Activated CD4-positive, alpha-beta T cell treated with anti-CD3 and anti-CD28 coated beads, Interleukin-10, Interleukin-2, amounts not matched to agents 100 ng/mL and 50 ng/mL, durations not matched to agents 16 hours and 8 hours (primary cell): ENCODE results near the gene CHAD.

ENCODE experiments used
- DNase-seq: peaks from one replicate; pipeline ENCODE4 v3.0.0-alpha.2; 2020

CHAD gene, protein sequence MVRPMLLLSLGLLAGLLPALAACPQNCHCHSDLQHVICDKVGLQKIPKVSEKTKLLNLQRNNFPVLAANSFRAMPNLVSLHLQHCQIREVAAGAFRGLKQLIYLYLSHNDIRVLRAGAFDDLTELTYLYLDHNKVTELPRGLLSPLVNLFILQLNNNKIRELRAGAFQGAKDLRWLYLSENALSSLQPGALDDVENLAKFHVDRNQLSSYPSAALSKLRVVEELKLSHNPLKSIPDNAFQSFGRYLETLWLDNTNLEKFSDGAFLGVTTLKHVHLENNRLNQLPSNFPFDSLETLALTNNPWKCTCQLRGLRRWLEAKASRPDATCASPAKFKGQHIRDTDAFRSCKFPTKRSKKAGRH

DNA sequence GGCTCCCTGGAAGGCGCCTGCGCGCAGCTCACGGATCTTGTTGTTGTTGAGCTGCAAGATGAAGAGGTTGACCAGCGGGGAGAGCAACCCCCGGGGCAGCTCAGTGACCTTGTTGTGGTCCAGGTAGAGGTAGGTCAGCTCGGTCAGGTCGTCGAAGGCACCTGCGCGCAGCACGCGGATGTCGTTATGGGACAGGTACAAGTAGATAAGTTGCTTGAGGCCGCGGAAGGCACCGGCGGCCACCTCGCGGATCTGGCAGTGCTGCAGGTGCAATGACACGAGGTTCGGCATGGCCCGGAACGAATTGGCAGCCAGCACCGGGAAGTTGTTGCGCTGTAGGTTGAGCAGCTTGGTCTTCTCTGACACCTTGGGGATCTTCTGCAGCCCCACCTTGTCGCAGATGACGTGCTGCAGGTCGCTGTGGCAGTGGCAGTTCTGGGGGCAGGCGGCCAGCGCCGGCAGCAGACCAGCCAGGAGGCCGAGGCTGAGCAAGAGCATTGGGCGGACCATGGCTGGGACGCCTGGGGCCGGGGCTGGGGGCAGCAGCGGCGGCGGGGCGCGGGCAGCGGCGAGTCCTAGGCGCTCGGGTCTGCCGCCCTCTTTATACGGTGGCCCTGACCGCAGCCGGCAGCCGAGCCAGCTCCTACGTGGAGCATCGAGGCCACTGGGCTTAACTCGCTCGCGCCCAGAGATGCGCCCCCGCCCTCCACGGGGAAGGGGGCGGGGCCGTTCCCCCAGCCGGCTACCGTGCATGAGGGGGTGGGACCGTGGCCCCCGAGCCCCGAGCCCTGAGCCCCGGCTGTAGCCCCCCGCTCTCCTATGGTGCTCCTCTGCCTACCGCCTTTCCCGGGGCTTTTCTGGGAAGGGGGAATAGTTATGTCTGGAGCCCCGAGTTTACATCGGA lies at the start of gene CHAD:
TSS of gene CHAD (minus strand) at position 577 of the 904 bp plus-strand sequence. CDS start at position 510, 67 bp downstream.
- no peak for DNase-seq

DNA sequence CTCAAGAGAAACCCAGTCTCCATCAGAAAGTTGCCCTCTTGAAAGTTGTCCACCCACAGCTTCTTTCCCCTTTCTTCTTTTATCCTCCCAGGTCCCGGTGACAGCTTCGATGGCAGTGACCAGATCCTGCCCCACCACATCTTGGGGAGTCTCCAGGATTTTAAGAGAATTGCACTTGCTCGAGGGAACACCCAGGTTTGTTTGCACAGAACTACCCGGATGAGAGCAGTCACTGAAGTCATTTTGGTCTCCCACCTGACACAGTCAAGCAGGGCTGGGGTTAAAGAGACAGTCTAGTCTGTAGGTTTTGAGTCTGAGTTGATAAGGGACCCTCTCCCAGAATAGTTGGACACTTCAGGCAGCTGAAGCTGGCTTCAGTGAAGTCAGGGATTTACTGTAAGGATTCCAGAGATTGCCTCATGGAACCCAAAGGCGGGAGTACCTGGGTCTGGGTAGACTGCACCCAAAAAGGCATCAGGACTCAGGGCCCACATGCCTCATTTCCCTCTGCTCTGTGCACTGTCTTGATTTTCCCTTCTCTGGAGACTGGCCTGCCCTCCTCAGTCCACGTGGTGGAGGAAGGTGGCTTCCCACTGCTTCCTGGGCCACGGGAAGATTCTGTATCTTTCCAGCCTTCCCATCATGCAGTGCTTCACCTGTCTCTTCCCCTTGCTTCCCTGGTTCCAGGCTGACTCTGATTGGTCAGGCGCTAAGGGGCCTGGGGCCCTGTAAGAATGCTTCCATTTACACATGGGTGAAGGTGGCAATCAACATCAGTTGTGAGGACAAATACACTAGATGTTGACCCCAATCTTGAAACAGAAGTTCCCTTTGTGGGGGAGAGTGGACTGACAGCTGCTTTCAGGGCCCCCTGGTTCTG lies 49.1 kb upstream of the CHAD start:
- no peak for DNase-seq

DNA sequence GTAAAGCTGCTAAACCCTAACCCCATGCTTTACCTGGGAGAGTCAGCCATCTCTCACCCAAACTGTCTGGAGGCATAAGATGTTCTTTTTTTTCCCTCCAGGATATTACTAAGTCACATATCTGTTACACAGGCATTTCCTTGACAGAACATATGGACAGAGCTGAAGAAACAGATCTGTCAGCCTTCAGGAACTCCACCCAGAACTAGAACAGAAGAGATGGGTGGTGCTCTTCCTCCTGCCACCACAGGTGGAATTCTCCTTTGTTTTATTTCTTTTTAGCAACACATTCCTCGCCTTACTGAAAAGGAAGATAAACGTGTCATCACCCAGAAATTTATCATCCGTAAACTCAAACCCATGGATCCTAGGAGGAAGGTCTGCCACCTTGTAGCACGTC lies 48.3 kb upstream of the CHAD start:
- DNase-seq, result no peak

DNA sequence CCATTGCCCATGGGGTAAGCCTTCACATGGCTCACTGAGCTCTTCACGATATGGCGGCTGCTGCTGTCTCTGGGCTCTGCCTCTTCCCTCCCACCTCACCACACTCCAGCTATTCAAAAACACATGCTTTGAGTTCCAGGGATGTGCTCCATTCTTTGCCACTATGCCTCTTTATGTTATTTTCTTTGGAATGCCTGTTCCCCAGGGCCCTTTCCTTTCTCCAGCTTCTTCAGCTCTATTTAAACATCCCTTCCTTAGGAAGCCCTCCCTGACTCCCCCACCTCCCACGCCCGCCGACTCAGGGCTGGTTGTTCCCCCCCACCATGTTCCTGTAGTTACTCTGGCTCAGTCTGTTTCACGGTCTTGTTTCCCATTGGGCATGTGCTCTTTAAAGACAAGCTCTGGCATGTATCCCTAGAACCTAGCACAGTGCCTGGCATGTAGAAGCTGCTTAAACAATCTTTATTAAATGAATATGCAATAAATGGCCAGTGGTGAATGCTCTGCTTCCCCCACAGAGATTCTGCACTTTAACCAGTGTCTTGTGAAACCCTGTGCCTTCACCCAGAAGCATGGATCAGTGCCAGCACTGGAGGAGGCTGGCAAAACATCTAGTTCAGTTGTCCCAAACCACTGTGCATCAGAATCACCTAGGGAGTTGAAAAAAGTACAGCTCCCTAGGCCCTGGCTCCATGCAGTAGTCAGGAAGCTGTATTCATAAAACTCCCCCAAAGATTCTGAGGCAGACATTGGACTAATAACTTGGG lies 46.4 kb upstream of the CHAD start:
- DNase-seq, result no peak

DNA sequence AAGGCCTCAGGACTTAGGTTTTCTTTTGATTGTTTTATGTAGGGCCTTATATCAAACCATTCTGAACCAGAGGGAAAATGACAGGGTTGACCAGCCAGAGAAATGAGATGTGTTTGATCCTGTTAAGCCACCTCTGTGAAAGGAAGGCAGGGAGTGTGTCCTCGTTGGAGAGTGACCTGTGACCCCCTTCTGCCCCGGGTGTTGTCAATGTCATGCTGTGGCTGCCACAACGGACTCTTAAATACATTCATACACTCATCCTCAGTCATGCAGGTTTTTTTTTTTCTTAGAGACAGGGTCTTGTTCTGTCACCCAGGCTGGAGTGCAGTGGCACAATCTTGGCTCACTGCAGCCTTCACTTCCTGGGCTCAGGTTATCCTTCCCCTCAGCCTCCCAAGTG lies 45.7 kb upstream of the CHAD start:
- DNase-seq, result no peak

DNA sequence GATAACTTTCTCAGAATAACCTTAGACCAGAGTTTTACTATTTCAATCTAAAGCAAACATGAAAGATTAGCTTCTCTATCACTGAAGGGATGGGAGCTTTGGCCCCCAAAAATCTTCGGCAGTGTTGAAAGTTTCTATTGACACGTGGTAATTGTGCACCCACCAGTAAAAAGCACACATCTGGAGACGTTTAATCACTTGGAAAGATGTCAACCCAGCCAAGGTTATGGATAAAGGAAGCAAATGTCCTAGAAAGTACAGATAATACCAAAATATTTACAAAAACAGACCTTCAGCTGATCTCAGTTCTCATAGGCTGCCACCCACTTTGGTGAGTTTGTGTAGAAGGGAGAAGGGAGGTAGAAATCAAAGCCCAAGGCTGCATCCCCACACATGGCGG lies 44.8 kb upstream of the CHAD start:
- DNase-seq, result no peak

DNA sequence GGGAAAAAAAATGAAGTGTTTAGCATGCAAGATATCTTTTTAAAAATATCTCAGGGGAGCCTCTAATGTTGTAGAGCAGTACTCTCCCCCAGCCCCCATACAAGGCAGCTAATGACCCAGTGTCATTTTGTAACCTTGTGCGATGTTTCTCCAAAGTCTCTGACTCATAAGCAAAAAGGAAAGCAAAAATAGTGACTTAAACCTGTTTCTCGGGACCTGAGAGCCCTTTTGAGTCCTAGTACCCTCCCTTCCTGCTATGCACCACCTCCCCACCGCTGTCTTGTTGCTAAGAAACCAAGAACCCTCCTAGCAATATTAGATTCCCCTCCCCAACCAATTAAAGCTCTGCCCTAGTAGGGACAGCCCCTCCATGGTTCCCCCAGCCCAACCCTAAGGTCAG lies 42.4 kb upstream of the CHAD start:
- DNase-seq, result peak; percentile 92

DNA sequence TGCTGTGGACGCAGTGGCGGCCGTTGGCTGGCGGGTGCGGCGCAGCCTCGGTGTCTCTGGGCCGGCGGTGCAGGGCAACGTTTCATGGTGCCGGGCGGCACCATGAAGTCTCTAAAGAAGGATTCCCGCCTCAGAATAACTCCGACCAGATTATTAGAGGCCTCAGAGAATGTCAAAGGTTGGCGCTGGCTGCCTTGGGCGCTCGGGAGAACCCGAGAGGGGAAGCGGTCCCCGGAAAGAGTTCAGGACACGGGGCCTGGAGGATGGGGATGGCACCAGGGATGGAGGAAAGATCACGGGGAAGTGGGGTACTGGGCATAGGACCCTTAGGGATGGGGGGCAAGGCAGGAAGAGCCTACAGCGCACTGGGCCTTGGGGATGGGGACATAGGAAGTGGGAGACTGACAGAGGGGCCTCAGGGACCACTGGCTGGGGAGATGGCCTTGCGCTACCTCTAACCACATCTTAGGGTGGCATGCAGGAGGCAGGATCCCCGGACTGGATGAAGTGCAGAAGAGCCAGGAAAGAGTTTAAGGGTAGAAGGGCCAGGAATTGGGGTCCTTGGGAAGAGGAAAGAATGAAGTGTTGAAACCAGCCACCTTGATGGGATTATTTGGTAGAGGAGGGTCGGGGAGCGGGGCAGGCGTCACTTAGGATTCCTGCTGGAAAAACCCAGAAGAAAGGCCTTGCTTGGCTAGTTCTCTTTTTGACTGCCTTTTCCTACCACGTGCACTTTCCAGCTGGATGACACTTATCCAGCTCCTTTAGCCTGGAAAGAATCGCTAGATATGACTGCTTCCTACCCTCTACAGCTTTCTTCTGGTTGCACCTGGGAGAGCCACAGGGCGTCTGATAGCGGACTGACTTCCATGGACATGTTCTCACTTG lies 40.1 kb upstream of the CHAD start:
- no peak for DNase-seq

DNA sequence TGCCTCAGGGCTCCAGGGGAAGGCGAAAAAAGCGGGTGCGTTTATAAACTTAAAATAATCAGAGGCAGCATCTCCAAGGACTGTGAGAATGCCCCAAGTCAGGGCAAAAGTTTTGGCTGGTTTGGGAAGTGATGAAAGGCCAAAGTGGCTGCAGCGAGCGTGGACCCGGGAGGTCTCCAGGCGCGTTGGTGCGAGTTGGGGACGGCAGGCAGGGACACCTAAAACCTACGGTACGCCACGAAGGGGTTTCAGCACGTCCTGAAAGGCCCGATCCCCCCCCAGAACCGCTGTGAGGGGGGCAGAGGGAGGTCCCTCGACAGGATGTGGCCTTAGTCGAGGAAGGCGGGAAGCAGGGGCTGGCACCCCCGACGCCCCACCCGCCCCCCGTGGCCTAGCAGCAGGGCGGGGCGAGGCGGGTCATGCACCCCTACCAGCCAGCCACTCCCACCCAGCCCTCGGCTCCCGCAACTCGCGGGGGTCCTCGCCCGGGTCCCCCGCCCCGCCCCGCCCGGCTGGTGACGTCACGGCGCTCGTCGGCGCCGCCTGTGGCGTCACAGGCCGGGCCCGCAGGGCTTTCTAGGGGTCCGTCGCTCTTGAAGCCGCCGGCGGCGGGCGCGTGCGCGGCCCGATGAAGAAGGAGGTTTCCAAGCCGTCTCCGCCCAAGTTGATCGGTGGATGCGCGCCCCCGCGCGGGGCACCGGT lies 39.3 kb upstream of the CHAD start, which contains the start of gene MYCBPAP:
TSS of gene MYCBPAP (plus strand) at position 569 of the 702 bp plus-strand sequence. CDS start 236 bp downstream, outside the sequence.
- peak; percentile 91 for DNase-seq

DNA sequence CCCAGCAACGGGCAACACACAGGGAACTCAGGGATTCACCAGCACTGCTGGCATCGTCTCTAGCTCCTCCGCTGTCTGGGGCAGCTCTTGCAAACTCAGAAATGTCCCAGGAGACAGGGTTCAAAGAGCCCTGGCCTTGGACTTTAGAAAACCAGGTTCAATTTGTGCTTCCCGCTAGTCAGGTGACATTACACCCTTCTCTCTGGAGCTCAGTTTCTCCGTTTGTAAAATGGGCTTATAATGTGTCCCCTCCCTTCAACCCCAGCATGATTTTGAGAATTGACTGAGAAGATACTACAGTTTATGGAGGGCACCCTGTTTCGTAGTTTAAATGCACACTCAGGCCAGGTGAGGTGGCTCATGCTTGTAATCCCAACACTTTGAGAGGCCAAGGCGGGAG lies 37.6 kb upstream of the CHAD start:
- DNase-seq, result no peak

DNA sequence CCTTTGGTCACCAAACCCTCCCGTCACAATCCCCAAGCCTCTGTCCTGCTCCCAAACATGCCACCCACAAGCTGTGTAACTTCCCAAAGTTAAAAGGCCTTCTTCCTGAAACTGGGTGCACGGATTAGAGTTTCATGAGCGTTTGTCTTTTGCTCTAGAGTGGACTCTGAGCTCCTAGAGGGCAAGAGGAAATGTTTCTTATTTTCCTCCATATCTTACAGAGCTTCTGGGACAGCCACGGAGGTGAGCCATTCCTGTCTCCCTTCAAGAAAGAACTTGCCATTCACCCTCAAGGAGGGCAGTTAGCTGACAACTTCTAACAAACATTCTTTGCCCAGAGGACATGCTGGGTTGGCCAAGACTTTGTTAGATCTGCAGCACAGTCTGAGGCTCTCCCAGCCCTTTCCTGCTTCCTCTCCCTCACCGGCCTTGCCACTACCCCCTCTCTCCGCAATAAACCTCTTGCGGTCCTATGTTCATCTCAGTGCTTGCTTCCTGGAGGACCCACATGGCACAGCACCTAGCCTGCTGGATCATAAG lies 37.0 kb upstream of the CHAD start:
- no peak for DNase-seq

DNA sequence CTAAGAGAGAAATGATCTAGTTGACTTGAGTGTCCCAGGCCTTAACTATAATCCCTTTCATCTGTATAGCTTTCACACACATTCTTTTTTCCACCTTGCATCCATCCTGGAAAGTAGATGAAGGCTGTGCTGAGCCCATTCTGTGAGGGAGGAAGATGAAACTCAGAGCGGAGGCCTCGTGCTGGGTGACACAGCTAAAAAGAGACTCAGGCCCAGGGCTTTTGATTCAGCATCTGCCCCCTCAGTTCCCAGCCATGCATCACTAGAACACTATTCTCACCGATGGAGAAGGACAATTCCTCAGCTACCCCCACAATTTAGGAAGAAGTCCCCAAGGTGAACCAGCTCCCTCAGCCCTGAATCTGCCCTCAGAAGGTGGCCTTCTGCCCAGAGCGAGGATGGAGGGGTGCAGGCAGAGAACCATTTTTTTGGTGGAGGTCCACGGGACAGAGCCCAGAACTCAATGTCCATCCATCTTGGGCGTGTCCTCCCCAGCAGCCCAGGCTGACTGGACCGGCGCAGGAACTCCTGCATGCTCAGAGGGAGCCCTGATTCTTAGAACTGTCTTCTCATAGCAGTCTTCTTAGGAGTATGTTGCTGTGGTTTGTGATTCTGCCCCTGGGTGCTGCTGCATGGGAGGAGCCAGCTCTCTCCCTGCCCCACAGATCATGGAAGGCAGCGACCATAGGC lies 33.8 kb upstream of the CHAD start:
- DNase-seq, result no peak

DNA sequence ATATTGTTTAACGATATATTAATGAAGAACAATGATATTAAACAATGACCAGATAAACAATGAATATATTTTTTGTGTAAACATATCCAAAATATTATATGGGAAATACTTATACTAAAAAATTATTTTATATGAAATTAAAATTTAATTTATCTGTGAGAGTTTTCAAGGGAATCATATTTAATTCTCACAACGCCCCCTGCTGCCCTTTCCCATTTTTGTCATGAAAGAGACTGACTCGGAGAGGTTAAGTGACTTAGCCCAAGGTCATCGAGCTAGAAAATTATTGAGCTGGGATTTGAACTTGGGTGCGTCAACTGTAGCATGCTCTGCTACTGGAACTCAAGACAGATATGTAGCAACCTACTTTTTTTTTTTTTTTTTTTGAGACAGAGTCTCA lies 32.4 kb upstream of the CHAD start:
- DNase-seq, result peak; percentile 35

DNA sequence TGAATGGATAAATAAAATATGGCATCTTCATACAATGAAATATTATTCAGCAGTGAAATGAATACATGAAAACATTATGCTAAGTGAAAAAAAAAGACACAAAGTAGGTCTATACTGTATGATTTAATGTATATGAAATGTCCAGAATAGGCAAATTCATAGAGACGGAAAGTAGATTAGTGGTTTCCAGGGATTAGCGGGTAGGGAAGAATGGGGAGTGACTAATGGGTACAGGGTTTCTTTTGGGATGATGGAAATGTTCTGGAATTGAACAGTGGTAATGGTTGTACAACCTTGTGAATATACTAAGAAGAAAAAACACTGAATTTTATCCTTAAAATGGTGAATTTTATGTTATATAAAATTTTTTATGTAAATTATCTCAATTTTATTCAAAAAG lies 31.0 kb upstream of the CHAD start:
- DNase-seq, result no peak

DNA sequence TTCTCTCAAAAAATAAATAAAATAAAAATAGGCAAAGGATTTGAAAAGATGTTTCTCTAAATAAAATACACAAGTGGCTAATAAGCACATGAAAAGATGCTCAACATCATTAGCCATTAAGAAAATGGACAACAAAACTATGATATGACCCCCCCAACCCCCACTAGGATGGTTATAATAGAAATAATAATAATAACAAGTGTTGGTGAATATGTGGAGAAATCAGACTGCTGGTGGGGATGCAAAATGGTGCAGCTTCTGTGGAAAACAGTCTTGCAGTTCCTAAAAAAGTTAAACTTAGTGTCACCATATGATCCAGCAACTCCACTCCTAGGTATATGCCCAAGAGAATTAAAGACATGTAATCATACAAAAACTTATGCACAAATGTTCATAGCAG lies 30.6 kb upstream of the CHAD start:
- no peak for DNase-seq

DNA sequence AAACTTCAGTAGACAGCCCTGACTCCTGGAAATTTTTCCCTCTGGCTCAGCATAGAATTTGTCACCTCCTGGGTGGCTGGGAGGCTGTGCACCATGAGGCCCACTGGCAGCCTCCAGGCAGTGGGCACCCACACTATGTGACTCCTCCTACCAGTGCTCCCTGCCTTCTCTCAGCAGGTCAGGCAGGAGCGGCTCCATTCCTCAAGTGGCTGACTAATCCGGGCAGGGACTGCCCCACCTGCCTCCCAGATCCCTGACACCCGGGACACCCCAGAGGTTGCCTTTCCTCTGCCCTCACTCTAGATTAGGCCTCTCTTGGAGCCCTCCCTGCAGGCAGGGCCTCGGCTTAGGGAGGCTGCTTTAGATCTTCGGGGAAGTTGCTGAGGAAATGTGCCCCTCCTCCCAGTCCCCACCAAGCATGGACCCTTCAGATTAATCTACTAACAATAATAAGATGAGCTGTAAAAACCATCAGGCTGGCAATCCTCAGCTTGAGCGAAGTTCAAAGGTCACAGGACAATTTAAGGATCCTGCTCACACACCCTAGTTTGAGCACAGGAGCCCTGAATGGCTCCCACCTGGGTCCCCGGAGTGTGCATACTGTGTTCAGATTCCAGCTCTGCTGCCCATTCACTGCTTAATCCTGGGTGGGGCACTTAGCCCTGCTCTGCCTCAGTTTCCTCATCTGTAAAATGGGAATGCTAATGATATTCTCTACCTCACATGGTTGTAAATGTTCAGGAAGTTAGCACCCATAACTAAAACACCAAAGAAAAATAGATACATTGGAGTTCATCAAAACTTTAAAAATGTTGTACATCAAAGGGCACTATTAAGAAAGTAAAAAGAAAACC lies 29.6 kb upstream of the CHAD start:
- no peak for DNase-seq

DNA sequence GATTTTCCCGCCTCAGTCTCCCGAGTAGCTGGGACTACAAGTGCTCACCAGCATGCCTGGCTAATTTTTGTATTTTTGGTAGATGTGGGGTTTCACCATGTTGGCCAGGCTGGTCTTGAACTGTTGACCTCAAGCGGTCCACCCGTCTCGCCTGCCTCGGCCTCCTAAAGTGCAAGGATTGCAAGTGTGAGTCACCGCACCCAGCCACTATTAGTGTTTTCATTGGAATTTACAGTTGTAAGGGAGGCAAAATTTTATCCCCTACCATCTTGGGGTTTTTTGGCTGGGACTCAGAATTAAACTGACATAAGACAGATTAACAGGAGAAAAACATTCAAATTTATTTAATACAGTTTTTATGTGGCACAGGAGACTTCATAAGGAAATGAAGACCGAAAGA lies 27.2 kb upstream of the CHAD start:
- DNase-seq, result no peak

DNA sequence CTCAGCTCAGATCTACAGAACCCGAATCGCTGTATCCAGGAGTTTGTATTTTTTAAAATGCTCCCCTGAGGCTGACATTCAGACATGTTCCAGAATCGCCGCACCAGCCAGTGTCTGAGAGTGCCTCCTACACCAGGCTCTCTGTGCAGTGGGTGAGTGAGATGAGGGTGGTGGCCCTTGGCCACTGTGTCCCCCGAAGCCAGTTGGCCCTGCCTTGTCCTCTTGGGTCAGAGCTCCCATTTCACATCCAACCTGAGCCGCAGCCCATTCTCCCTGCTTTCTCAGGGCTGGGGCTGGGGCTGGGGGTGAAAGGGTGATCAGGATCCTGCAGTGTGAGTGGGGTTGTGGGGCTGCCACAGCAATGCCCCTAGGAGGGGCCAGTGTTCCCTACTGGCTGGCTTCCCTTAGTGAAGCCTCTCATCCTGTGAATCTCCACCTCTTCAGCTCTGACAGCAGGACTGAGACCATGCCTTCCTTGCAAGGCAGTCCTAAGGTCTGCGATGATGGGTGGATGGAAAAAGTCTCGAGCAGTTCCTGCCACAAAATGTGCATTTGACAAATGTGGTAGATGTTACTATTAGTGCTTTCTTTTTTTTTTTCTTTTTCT lies 26.6 kb upstream of the CHAD start:
- no peak for DNase-seq
